Hematopoietic multipotent progenitor cell treated with erythropoietin and hydrocortisone succinate and interleukin-3 and kit ligand, for 8 days (in vitro differentiated cells): ENCODE data around the gene NEK1.
A peak's percentile ranks its signal among the peaks of the same experiment; 100 is the strongest.
"Not testable (repeated sequence)": the region's sequence is repeated elsewhere in the genome, so short reads cannot be mapped to it uniquely, and the experiment has no call there.

ENCODE experiments used
- DNase-seq: peaks from one replicate; pipeline ENCODE4 v3.0.0-alpha.2; 2015

NEK1 gene

DNA sequence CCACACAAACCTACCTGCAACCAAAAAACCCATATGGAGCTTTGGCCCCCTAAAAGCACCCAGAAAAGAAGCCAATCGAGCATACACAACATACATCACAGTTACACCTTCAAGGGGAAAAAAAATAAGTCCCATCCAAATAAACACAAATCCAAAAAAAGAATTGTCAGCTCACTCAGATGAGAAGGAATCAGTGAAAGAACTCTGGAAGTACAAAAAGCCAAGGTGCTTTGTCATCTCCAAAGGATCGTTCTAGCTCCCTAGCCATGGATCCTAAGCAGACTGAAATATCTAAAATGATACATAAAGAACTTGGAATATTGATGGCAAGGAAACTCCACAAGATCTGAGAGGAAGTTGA, 119.2 kb downstream of the NEK1 start:
- DNase-seq = no peak

DNA sequence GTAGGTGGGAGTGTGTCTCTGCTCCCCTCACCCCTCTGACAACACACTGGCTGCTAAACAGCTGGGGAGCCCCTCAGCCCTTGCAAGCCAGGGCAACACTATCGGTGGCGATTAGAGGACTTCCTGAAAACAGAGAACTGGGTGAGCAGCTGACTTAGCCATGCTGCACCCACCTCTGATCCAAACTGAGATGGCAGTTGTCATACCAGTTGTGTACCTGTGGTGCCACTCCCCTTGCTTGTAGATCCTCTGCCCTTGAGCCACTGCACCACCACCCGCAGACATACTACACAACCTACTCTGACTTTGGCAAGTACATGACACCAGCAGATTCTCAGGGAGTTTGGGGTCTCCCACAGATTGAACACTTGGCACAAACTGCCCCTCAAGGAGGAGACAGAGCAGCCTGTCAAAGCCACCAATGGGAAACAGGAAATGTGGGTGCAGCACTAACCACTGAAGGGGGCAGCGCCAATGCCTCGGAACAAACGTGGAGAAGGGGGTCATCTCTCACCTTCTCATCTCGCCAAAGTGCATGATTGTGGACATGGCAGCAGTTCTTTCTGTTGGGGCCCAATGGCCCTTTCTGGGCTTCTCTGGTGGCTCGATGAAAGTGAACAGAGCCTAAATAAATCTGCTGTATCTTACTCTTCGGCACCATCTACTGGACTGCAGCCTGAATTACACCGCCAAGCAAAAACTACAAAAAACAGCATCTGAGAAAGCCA, 119.8 kb downstream of the NEK1 start:
- DNase-seq = peak; percentile 53

DNA sequence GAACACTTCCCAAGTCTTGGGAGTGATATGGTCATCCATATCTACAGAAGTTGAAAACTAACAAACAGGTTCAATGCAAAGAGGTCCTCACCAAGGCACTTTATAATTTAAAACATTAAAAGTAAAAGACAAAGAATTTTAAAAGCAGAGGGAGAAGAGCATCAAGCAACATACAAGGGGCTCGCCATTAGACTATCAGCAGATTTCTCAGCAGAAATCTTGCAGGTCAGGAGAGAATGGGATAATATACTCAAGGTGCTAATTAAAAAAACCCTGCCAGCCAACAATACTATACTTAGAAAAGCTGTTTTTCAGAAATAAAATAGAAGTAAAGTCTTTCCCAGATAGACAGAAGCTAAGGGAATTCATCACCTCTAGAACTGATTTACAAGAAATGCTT, 121.2 kb downstream of the NEK1 start:
- DNase-seq = no peak

DNA sequence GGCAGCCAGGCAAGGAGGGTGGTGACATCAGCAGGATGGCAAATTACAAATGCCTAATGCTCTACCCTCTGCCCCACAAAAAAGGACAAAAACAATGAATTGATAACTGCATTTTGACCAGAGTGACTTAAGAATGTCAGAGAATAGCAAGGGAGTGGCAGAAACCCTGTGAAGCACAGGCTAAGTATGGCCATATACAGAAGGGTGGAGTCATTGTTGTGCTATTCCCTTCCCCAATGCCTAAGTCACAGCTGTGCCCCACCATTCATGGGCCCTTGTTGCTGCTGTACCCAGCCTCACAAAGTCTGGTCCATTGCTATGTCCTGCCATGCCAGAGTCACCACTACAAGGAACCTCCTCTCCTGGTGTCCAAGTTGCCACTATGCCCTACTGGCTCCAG, 123.1 kb downstream of the NEK1 start:
- DNase-seq = no peak

DNA sequence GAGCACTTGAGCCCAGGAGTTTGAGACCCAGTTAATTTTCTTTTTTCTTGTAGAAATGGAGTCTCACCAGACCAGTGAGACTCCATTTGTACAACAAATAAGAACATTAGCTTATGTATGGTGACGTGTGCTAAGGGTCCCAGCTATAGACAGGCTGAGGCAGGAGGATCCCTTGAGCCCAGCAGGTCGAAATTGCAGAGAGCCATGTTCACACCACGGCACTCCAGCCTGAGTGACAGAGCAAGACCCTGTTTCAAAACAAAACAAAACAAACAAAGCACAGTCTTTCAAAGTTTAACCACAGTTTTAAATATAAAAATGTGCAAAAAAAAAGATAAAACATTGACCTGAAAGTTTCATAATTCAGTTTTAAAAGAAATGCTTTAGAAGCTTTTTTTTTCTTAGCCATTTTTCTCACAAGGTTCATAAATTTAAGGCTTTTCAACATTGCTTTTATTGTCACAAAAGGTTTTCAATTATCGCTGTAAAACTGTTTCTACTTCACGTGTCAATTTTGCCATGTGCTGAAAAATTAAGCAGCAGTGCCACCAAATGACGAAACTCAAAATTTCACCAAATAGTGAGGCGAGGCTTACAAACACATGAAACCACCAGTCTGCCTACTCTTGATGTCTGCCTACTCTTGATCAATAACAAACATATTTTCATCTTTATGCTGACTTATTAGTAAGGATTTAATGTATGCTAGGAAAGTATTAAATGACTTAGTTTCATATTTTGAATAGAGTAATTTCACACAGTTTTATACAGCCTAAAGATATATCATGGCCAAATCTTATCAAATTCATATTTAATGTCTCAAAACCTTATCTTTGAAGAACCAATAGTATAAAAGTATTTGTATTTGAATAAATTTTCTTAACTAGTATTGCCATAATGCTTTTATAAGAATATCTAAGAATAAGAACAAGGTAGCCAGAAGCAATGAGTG, 126.3 kb downstream of the NEK1 start:
- peak; percentile 68 for DNase-seq

DNA sequence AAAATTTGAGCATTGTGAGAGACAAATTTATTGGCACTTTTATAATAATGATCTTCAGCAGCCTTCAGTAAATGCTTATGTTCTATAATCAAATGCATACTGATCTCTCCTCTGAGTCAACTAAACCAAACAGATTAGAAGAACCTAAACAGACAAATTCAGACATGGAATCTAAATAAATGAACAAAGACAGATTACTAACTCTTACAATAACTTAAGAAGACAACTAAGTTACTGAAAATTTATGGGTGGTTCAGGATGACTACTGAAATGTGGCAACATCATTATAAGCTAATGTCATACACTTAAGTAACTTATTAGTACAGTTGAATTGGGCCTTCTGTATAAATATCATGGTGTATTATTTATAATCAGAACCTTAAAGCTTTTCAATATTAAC, 127.3 kb downstream of the NEK1 start:
- no peak for DNase-seq

DNA sequence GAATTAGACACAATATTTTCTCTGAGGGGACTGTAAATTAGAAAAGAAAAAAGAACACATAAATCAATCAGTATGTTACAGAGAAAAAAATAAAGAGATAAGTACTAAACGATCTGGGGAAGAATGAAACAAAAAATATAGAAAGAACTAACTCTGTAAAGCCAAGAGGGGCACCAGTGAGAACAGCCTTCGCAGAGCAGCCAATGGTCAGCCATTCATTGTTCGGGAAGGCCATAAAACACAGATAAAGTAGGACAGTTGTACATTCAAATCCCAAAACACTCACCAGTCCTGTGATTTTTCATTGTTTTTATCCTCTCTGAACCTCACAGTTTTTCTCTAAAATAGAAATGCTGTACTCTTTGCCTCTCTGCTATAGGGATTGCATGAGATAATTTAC, 127.9 kb downstream of the NEK1 start:
- no peak for DNase-seq

DNA sequence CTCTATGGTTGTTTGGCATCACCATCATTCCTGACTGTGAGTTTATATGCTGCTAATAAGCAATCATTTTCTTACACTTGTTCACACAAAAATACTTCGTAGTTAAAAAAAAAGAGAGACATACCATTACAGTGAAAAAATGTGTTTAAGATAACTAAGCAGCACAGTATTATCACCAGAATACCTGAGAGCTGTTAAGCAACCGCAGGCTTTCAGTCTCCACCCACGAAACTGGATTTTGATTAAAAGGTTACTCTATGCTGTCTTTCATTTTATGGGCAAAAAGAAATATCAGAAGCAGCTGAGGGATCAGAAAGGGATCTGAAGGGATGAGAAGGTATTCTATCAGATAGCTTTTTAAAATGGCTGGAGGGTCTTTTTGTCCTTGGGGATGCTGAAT, 148.3 kb downstream of the NEK1 start:
- DNase-seq = no peak

DNA sequence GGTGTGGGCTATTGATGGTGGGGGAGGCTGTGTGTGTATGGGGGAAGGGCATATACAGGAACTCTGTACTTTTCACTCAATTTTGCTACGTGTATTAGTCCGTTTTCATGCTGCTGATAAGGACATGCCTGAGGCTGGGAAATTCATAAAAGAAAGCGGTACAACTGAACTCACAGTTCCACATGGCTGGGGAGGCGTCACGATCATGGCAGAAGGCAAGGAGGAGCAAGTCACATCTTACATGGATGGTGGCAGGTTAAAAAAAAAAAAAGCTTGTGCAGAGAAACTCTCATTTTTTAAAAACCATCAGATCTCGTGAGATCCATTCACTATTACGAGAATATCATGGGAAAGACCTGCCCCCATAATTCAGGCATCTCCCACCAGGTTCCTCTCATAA, 152.3 kb downstream of the NEK1 start:
- DNase-seq = no peak

DNA sequence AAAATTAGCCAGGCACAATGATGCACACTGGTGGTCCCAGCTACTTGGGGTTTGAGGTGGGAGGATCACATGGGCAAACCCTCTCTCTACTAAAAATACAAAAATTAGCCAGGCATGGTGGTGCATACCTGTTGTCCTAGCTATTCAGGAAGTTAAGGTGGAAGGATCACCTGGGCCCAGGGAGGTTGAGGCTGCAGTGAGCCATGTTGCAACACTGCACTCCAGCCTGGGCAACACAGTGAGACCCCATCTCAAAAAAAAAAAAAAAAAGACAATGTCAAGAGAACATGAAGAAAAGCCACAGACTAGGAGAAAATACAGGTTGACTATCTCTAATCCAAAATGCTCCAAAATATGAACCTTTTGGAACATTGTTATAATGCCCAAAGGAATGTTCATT, 153.8 kb downstream of the NEK1 start:
- no peak for DNase-seq

DNA sequence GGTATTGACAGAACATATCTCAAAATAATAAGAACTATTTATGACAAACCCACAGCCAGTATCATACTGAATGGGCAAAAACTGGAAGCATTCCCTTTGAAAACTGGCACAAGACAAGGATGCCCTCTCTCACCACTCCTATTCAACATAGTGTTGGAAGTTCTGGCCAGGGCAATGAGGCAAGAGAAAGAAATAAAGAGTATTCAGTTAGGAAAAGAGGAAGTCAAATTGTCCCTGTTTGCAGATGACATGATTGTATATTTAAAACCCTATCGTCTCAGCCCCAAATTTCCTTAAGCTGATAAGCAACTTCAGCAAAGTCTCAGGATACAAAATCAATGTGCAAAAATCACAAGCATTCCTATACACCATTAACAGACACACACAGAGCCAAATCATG, 159.7 kb downstream of the NEK1 start:
- not testable (repeated sequence) for DNase-seq

DNA sequence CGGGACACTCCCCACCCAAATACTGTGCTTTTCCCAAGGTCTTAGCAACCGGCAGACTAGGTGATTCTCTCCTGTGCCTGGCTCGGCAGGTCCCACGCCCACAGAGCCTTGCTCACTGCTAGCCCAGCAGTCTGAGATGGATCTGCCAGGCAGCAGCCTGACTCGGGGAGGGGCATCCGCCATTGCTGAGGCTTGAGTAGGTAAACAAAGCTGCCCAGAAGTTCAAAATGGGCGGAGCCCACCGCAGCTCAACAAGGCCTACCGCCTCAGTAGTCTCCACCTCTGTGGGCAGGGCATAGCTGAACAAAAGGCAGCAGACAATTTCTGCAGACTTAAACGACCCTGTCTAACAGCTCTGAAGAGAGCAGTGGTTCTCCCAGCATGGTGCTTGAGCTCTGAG, 163.4 kb downstream of the NEK1 start:
- not testable (repeated sequence) for DNase-seq

DNA sequence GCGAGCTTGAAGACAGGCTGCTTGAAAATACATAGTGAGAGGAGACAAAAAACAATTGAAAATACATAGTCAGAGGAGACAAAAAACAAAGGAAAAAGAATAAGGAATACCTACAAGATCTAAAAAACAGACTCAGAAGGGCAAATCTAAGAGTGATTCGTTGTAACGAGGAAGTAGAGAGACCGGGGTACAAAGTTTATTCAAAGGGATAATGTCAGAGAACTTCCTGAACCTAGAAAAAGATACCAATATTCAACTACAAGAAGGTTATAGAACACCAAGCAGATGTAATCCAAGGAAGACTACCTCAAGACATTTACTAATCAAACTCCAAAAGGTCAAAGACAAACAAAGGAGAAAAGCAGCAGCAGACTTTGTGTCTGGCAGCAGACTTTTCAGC, 165.6 kb downstream of the NEK1 start:
- DNase-seq = no peak

DNA sequence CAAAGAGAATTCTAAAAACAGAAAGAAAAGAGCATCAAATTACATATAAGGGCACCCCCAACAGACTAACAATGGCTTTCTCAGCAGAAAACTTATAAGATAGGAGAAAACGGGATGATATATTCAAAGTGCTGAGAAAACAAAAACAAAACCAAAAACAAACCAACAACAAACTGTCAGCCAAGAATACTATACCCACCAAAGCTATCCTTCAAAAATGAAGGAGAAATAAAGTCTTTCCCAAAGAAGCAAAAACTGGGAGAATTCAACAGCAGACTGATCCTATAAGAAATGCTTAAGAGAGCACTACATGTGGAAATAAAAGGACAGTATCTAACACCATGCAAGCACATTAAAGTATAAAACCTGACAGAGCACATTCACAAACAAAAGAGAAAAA, 168.6 kb downstream of the NEK1 start:
- no peak for DNase-seq

DNA sequence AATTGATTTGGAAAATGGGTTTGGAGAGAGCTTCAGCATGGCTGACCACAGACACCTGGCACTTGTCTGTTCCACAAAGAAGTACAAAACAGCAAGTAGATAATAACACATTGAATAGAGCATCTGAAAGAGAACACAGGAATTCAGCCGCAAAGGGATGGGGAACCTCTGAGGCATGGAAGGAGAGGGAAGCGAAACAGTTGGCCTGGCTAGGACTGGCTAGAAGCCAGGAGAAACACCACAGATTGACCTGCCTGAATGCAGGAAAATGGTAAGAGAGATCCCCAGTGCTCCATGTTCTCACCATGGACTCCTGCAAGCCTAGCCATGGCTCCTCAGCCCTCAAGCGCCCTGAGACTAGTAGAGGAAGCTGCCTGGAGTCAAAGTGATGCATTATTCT, 171.9 kb downstream of the NEK1 start:
- DNase-seq = no peak

DNA sequence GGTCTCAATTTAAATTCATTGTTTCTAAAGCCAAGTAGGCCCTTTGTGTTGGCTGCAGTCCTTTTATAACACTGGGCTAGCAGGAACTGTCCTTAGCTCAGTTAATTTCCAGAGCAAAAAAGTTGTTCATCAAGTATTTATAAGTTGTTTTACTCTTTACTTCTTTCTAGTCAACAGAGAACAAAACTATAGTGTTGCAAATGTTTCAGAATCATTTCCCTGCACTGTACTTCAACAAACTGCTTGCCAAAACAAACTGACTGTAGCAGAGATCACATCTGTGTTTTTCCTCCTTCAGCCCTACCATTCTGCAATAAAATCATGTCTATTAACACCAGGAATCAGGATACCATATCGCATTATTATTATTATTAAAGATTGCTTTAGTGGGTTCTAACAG, 173.1 kb downstream of the NEK1 start:
- DNase-seq = no peak

DNA sequence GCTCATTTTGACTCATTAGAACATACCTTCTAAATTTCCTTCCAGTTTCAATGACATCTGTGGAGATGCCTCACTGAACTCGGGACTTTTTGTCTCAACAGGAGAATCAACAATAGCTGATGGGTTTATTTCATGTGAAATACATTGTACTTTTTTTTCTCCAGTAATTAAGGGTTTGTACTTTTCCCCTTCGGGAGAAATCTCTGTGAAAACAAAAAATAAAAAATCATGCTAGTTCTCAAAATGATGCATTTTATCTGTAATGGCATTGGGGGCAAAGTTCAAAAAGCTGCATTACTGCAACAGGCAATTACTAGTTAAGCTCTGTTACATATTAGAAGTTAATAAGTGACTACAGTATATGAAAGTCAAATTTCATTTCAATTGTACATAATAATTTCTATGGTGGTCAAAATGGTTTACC, 174.3 kb downstream of the NEK1 start:
- no peak for DNase-seq

DNA sequence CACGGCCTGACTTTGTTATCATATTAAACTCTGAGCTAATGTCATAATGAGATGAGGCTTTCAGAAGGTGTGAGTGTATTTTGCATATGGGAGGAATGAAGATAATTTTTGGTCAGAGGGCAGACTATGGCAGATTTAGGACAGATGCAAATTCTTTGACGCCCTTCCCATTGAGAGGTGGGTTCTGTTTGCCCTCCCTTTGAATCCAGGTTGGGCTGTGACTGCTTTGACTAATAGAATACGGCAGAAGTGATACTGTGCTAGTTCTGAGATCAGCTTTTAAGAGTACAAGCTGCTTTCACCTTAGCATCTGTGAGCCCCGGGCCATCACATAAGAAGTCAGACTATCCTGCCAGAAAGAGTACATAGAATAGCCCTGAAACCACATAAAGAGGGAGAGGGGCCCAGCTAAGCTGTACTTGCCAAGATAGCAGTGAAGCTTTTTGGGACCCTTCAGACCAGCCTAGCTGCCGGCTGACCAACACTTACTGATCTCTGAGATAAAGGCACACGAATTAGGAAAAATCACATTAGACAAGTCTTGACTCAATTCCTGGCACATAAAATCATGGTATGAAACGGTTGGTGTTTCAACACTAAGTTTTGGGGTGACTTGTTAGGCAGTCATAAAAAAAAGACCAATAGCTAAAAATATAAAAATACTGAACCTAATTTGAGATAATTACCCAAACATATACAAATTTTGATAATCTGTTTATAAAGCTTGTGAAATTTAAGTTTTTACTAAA, 174.9 kb downstream of the NEK1 start:
- no peak for DNase-seq

DNA sequence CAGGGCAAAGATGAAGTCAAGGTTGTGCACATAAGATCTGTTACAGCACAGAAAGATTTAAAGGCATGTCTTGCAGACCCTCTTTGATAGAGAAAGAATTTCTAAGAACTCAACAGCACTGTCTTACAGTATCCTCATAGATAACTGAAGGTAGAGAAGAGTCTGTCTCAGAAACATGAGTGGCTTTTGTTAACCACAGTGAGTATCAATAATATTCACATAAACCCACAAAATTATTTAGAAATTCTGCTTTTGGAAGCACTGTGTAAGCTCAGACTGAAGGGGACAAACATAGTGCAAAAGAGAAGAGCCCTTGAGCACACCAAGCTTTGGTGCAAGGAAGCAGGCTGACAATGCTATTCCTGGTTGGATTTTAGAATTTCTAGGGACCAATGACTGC, 175.6 kb downstream of the NEK1 start:
- peak; percentile 6 for DNase-seq

DNA sequence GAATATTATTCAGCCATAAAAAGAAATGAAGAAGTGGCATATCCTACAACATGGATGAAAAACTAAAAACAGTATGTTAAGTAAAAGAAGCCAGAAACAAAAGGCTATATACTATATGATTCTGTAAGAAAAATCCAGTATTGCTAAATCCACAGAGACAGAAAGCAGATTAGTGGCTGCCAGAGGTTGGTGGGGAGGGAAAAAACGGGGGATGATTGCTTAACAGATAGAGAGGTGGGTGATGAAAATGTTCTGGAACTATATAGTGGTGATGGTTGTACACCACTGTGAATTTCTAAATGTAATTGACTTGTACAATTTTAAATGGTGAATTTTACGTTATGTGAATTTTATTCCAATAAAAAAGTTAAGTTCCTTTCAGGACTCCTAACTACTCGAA, 184.0 kb downstream of the NEK1 start:
- no peak for DNase-seq

DNA sequence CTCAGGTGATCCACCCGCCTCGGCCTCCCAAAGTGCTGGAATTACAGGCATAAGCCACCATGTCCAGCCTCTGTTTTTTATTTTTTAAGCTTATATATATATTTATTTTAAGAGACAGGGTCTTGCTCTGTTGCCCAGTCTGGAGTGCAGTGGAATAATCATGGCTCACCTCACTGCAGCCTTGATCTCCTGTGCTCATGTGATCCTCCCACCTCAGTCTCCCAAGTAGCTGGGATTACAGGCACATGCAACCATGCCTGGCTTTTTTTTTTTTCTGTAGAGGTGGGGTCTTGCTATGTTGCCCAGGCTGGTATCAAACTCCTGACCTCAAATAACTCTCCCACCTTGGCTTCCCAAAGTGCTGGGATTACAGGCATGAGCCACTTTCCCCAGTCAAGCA, 184.7 kb downstream of the NEK1 start:
- DNase-seq = not testable (repeated sequence)

DNA sequence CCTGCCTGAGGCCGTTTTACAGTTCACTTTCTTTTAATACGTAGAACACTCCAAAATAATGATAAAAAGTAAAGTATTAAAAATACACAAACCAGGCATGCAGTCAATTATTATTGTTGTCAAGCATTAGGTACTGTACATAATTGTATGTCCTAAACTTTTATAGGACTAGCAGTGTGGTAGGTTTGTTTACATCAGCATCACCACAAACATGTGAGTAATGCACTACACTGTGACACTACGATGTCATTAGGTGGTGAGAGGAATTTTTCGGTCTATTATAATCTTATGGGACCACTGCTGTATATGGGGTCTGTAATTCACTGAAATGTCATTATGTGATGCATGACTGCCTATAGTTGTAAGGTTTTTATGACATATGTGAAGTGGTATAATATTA, 192.1 kb downstream of the NEK1 start:
- no peak for DNase-seq

DNA sequence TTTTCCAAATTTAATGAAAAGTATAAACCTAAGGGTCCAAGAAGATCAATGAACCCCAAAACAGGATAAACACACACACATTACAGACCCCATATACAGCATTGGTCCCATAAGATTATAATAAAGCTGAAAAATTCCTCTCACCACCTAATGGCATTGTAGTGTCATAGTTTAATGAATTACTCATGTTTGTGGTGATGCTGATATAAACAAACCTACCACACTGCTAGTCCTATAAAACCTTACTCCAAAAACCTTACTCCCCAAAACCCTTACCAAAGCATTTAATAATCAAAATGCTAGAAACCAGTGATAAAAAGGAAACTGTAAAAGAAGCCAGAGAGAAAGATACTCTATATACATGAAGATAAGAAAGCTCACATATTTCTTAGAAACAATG, 193.5 kb downstream of the NEK1 start:
- no peak for DNase-seq
